OCI-LY1 (cell line): ENCODE results near the gene AMPD2.
"Not testable (repeated sequence)": the region's sequence is repeated elsewhere in the genome, so short reads cannot be mapped to it uniquely, and the experiment has no call there.

Source experiments
- H2AFZ ChIP-seq: fragments of 200-600 bp; sonication (generic), shearing (Covaris generic); 2 replicates; pipeline ENCODE4 v1.6.0; 2014; ENCODE audit warnings: antibody characterized with exemption, mild to moderate bottlenecking, low read length
- H3F3A ChIP-seq: fragments of 200-600 bp; sonication (generic), shearing (Covaris generic); 2 replicates; pipeline ENCODE4 v1.6.0; 2014; ENCODE audit warnings: mild to moderate bottlenecking, antibody characterized with exemption, low read length, moderate library complexity; ENCODE audit not compliant: insufficient read depth
- H3K27ac ChIP-seq: fragments of 200-600 bp; sonication (generic); 2 replicates; pipeline ENCODE4 v1.5.1; 2014; ENCODE audit warnings: low read length, mixed run types, mild to moderate bottlenecking, low read depth; ENCODE audit not compliant: poor library complexity, severe bottlenecking
- H3K27me3 ChIP-seq: fragments of 200-600 bp; sonication (generic); 2 replicates; pipeline ENCODE4 v1.6.0; 2014; ENCODE audit warnings: antibody characterized with exemption, mild to moderate bottlenecking, low read length, moderate library complexity; ENCODE audit not compliant: insufficient read depth
- H3K36me3 ChIP-seq: fragments of 200-600 bp; sonication (generic); 2 replicates; pipeline ENCODE4 v1.6.1; 2014; ENCODE audit warnings: mild to moderate bottlenecking, antibody characterized with exemption, low read length, moderate library complexity, mixed read lengths; ENCODE audit not compliant: insufficient read depth
- H3K4me1 ChIP-seq: fragments of 200-600 bp; sonication (generic); 2 replicates; pipeline ENCODE4 v1.5.1; 2014; ENCODE audit warnings: mild to moderate bottlenecking, low read length, moderate library complexity; ENCODE audit not compliant: insufficient read depth, severe bottlenecking
- H3K4me2 ChIP-seq: fragments of 200-600 bp; sonication (generic), shearing (Covaris generic); 2 replicates; pipeline ENCODE4 v1.6.1; 2014; ENCODE audit warnings: low read length
- H3K4me3 ChIP-seq: fragments of 200-600 bp; sonication (generic); 2 replicates; pipeline ENCODE4 v1.5.1; 2014; ENCODE audit warnings: low read length, low read depth, mild to moderate bottlenecking, mixed read lengths; ENCODE audit not compliant: poor library complexity, severe bottlenecking
- H3K79me2 ChIP-seq: fragments of 200-600 bp; shearing (Covaris generic); 2 replicates; pipeline ENCODE4 v1.6.1; 2016; ENCODE audit warnings: mixed run types, low read length, mixed read lengths; ENCODE audit not compliant: insufficient read depth
- H3K9ac ChIP-seq: fragments of 200-600 bp; sonication (generic), shearing (Covaris generic); 2 replicates; pipeline ENCODE4 v1.6.1; 2014; ENCODE audit warnings: mild to moderate bottlenecking, low read length, mixed read lengths
- H3K9me2 ChIP-seq: fragments of 200-600 bp; sonication (generic), shearing (Covaris generic); 2 replicates; pipeline ENCODE4 v1.6.1; 2014; ENCODE audit warnings: low read depth, mild to moderate bottlenecking, low read length, mixed read lengths
- H3K9me3 ChIP-seq: fragments of 200-600 bp; shearing (Covaris generic); 2 replicates; pipeline ENCODE4 v1.6.1; 2014; ENCODE audit warnings: low read length, mixed read lengths
- H4K20me1 ChIP-seq: fragments of 200-600 bp; sonication (generic), shearing (Covaris generic); 2 replicates; pipeline ENCODE4 v1.6.0; 2016; ENCODE audit warnings: mild to moderate bottlenecking, low read length; ENCODE audit not compliant: insufficient read depth
- CTCF ChIP-seq: fragments of 200-600 bp; sonication (generic), shearing (Covaris generic); IDR thresholded peaks from 2 replicates; pipeline ENCODE4 v1.5.1; 2017; ENCODE audit warnings: mild to moderate bottlenecking, antibody characterized with exemption, low read length, moderate library complexity, mixed read lengths
- EZH2 ChIP-seq: fragments of 200-600 bp; sonication (generic), shearing (Covaris generic); IDR thresholded peaks from 2 replicates; pipeline ENCODE4 v1.8.0; 2017; ENCODE audit warnings: borderline replicate concordance, mixed run types, mild to moderate bottlenecking, antibody characterized with exemption, low read length, moderate library complexity, mixed read lengths

Gene AMPD2

GRCh38 chr1:109677459-109677858, 57.8 kb downstream of the AMPD2 start:
- H3K4me2 ChIP-seq, result no peak overlapping the region
- H3K27me3 ChIP-seq, result peaks cover 5% of the 10 kb centered on the region; the same call in 1 of the 2 replicates
- H3K4me1 ChIP-seq, result no peaks in the 10 kb centered on the region
- H3F3A ChIP-seq, result no peaks in the 10 kb centered on the region
- TF ChIP-seq CTCF, result no peak
- TF ChIP-seq EZH2, result no peak
- H3K27ac ChIP-seq, result no peak overlapping the region
- no peaks in the 10 kb centered on the region for H3K9me3 ChIP-seq
- no peaks in the 10 kb centered on the region for H3K36me3 ChIP-seq
- H3K79me2 ChIP-seq, result no peaks in the 10 kb centered on the region
- H2AFZ ChIP-seq, result no peak overlapping the region
- H3K9me2 ChIP-seq, result no peaks in the 10 kb centered on the region
- no peak overlapping the region for H3K4me3 ChIP-seq
- no peaks in the 10 kb centered on the region for H4K20me1 ChIP-seq
- no peak overlapping the region for H3K9ac ChIP-seq

GRCh38 chr1:109678637-109679036, 59.0 kb downstream of the AMPD2 start:
- H3K4me1 ChIP-seq, H3K79me2 ChIP-seq, H3K9ac ChIP-seq: not testable (repeated sequence)

More at GRCh38 chr1:109678637-109679036, 59.0 kb downstream of the AMPD2 start:
- H2AFZ ChIP-seq, H3K4me3 ChIP-seq, H3K4me2 ChIP-seq, H4K20me1 ChIP-seq, H3K9me3 ChIP-seq, H3K9me2 ChIP-seq, H3F3A ChIP-seq, H3K36me3 ChIP-seq, H3K27ac ChIP-seq, H3K27me3 ChIP-seq: not testable (repeated sequence)
